Dedifferentiated amniotic fluid mesenchymal stem cell (primary cell): ENCODE measurements around the gene ARHGAP26.

ENCODE experiments used
- DNase-seq: peaks from one replicate; pipeline ENCODE4 v3.0.0-alpha.2; 2016; ENCODE audit errors: extremely low spot score

Gene ARHGAP26

DNA sequence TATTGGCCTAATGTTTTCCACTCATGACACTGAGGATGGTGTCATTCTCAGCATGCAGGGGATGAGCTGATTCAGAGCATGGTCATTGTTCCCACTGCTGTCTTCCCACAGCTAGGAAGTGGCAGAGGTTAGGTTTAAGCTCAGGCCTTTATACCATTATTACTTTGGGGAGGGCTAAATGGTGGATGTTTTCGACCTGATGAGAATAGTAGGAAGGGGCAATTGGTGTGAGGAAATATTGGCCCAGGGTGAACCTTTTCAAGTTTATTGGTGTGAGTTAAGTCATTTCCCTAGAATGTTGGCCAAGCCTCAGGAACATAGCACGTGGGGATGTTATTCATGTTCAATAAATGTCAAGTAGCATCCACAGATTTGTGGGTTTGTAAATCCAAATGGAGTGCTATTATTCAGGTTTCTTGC, 59.6 kb downstream of the ARHGAP26 start:
- no peak for DNase-seq

- DNase-seq, result peak; percentile 31
These were observed 60.2 kb downstream of the ARHGAP26 start for GRCh38 chr5:142830241-142831008.

- DNase-seq, result no peak
These were observed 60.8 kb downstream of the ARHGAP26 start for GRCh38 chr5:142831009-142831383.

DNA sequence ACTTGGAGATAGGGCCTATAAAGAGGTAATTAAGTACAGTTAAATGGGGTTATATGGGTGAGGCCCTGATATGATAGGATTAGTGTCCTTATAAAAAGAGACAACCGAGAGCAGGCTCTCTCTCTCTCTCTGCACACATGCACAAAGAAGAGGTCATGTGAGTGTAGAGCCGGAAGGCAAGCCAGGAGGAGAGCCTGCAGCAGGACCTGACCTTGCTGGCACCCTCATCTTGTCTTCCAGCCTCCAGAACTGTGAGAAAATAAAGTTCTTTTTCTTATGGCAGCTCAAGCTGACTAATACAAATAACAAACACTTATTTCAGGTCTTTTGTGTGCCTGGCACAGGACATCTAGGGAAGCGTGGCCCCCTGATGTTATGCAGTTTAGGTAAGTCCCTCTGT, 62.1 kb downstream of the ARHGAP26 start:
- no peak for DNase-seq

DNA sequence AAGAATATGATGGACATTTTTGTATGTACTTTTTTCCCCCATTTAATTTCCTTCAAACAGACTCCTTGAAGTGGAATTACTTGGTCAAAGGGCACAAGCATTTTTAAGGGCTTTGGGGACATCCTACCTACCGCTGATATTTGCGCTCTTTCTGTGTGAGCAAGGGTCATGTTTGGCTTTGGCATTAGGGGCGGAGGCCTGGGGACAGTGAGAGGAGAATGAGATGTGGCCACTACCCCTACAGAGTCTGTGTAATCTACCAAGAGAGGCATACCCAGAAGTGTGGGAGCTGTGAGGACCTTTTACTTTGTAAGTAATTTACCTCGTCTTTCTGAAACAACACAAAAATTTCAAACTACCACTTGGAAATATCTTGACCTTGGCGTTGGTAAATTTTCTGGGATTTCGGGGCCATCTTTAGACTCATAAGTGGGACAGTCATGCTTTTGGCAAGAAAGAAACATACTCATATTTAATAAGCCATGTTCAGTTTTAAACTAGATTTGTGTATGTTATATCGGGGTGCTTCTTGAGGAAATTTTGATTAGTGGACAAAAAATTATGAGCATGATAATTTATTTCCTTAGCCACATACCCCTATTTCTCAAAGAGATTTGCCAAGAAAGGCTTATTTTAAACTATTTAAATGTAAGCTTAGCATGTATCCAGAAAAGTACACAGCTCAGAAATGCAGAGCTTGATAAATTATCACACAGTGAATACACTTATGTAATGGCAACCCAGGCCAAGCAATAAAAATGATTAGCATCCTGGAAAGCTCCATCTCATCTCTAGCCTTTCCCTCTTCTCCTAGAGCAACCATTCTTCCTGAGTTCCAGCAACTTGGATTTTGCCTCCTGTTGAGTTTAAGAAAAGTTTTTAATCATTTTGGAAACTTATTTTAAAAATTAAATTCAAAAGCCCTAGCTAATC, 63.6 kb downstream of the ARHGAP26 start:
- DNase-seq, result no peak

DNA sequence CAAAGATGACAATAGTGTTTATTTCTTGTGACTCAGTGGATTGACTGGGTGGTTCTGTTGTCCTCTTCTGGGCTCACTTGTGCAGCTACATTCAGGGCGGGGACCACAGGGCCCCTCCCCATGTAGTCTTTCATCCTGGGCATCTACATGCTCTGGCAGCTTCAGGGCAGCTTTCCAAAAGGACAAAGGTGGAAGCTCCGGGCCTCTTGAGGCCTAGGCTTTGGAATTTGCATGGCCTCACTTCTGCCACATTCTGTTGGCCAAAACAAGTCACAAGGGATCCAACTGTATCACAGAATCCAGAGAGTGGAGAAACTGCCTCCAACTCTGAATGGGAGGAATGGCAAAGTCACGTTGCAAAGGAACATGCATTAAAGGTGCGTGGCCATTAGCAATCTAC, 64.3 kb downstream of the ARHGAP26 start:
- DNase-seq, result no peak

DNA sequence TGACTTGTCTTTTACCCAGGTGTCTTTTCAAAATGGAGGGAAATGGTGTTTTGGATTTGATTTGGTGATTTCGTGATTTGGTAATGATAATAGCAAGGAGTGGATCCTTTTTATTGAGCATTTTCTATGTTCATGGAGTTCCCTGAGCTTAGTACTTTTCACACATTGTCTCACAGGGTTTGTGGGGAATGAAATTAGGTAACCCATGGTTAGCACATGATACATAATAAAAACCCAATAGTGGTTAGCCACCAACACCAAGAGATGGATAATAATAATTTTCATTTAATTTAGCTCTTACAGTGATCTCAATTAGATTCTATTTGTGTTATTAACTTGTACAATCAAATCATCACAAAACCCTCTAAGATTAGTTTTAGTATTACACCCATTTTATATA, 65.4 kb downstream of the ARHGAP26 start:
- DNase-seq, result no peak

GRCh38 chr5:142836048-142836447, 65.9 kb downstream of the ARHGAP26 start:
- DNase-seq, result no peak

- no peak for DNase-seq
These were observed 67.0 kb downstream of the ARHGAP26 start for GRCh38 chr5:142837081-142837725.

GRCh38 chr5:142838845-142839244, 68.7 kb downstream of the ARHGAP26 start:
- no peak for DNase-seq

GRCh38 chr5:142839711-142840346, 69.7 kb downstream of the ARHGAP26 start:
- no peak for DNase-seq

GRCh38 chr5:142840575-142840974, 70.4 kb downstream of the ARHGAP26 start:
- no peak for DNase-seq

GRCh38 chr5:142841511-142842265, 71.5 kb downstream of the ARHGAP26 start:
- DNase-seq, result peak; percentile 37

GRCh38 chr5:142842994-142843905, 73.1 kb downstream of the ARHGAP26 start:
- no peak for DNase-seq

GRCh38 chr5:142844866-142845265, 74.7 kb downstream of the ARHGAP26 start:
- DNase-seq, result no peak

DNA sequence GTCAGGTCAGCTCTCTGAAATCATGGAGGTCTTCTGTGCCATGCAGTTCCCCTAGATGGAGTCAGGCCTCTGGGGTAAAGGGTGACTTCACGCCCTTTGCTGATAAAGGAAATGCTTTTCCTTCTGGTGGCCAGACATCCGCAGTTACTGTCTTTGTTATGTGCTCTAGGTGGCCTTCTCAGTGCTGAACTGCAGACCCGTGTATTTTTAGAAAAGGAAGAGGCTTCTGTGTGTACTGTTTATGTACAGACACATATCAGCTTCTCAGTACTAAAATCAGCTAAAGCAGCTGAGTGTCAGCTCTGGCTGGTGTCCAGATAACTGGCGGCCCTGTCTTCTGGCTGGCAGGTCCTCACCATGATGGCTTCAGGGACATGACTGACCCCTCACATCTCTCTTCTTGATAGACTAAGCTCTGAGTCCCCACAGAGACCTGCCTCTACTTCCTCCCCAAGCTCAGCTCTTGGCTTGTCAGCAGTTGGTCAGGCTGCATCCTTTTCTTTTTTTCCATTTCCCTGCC, 75.3 kb downstream of the ARHGAP26 start:
- no peak for DNase-seq

DNA sequence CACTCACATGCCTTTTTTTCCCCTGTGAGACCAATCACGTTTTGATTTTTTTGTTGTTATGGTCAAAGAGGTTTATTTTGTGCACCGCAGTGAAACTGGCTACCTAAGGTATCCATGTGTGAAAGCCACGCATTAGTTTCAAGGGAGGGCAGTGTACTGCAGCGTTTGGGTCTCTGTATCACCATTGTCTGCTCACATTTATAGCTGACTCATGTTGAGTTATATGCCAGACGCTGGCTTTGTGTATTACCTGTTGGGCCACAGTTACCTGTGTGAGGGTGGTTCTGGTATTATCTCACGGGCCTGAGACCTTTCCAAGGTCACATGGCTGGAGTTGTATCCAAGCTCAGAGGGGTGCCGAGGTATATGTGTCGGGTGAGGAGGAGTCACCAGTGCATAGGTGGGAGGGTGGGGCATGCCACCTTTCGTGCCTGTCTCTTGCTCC, 75.8 kb downstream of the ARHGAP26 start:
- DNase-seq, result no peak

- DNase-seq, result no peak
These were observed 76.2 kb downstream of the ARHGAP26 start for GRCh38 chr5:142846406-142846805.

GRCh38 chr5:142847898-142848790, 78.0 kb downstream of the ARHGAP26 start:
- peak; percentile 87 for DNase-seq
